Prostate gland (tissue), 2 donors: Measurements from ENCODE around the gene SYNPO.

Experiments
- CTCF ChIP-seq, 4 experiments: fragments of 200-600 bp in 2 of 4; fragments of 450-650 bp in 2 of 4; sonication (generic) in 2 of 4; IDR thresholded peaks; 1 replicate in 3 of 4; 2 replicates in 1 of 4; pipeline ENCODE4 v1.5.1; 2016 to 2019; ENCODE audit warnings: antibody characterized with exemption in 4 of 4, mild to moderate bottlenecking in 2 of 4, moderate library complexity in 2 of 4
- POLR2A ChIP-seq: fragments of 450-650 bp; IDR thresholded peaks from one replicate; pipeline ENCODE4 v1.6.1; 2016; ENCODE audit warnings: antibody characterized with exemption, mild to moderate bottlenecking
- POLR2AphosphoS5 ChIP-seq: sonication (generic); formaldehyde crosslinking; IDR thresholded peaks from one replicate; pipeline ENCODE4 v1.6.1; 2017; ENCODE audit warnings: antibody characterized with exemption

GRCh38 chr5:150662731-150663516, 22.5 kb downstream of the SYNPO start:
- TF ChIP-seq CTCF (IDR thresholded peaks at IDR 0.05) (no peak), POLR2AphosphoS5 (no peak), POLR2A (no peak)
